Chondrocyte (in vitro differentiated cells): ENCODE data around the gene KAT6B. TPM values are rescaled to one million over a fixed set of nuclear protein-coding genes. Genes with fewer than 3 reads are reported as not detected.

Experiments used
- DNase-seq: peaks from one replicate; pipeline ENCODE4 v3.0.0; 2021; ENCODE audit warnings: mixed read lengths, low spot score
- H3K27ac Mint-ChIP-seq: one replicate; pipeline ENCODE4 v1.8.0; 2021; ENCODE audit warnings: mild to moderate bottlenecking, moderate library complexity, mixed read lengths; ENCODE audit not compliant: unreplicated experiment
- H3K27me3 Mint-ChIP-seq: 2 replicates; pipeline ENCODE4 v1.8.0; 2021; ENCODE audit warnings: low read depth, mixed read lengths
- H3K36me3 Mint-ChIP-seq: 2 replicates; pipeline ENCODE4 v1.8.0; 2021; ENCODE audit warnings: low read depth, mixed read lengths
- H3K4me1 Mint-ChIP-seq: 2 replicates; pipeline ENCODE4 v1.8.0; 2021; ENCODE audit warnings: low read depth, mild to moderate bottlenecking, mixed read lengths
- H3K4me3 Mint-ChIP-seq: one replicate; pipeline ENCODE4 v1.8.0; 2021; ENCODE audit warnings: mild to moderate bottlenecking, moderate library complexity, mixed read lengths; ENCODE audit not compliant: unreplicated experiment
- H3K9me3 Mint-ChIP-seq: 2 replicates; pipeline ENCODE4 v1.8.0; 2021; ENCODE audit warnings: low read depth, mixed read lengths
- total RNA-seq: library from RNA; stranded (reverse); gene quantifications from 3 replicates; pipeline ENCODE4 v1.2.1, GENCODE V29; 2021
- TF ChIP-seq, protein P1 (sequence below): fragments of 200-600 bp; sonication (generic); IDR thresholded peaks from 2 replicates; pipeline ENCODE4 v1.5.0; 2021; ENCODE audit warnings: antibody characterized with exemption, mild to moderate bottlenecking, moderate library complexity

Gene KAT6B
- total RNA-seq, 1 donor from 2014 or later: 20.8 TPM

DNA sequence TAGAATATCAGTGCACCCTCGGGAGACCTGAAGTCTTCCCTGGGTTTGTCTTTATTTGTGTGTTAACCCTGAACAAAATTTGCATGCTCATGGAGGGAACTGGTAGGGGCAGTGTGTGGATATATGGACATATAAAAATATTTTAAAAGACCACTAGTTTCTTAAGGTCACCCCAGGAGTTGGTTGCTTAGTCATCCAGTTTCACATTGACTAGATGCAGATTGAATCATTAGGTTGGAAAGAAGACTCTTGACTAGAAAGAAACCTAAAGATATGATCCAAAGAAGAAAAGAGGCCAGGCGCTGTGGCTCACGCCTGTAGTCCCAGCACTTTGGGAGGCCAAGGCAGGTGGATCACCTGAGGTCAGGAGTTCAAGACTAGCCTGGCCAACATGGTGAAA, 137.1 kb downstream of the KAT6B start:
- peaks cover 10% of the 10 kb centered on the region for H3K4me1 Mint-ChIP-seq
- H3K27me3 Mint-ChIP-seq: no peaks in the 10 kb centered on the region
- H3K4me3 Mint-ChIP-seq: no peak overlapping the region
- peaks cover 3% of the 10 kb centered on the region for H3K36me3 Mint-ChIP-seq
- no peak overlapping the region for H3K27ac Mint-ChIP-seq
- no peaks in the 10 kb centered on the region for H3K9me3 Mint-ChIP-seq
- TF ChIP-seq, protein P1, sequence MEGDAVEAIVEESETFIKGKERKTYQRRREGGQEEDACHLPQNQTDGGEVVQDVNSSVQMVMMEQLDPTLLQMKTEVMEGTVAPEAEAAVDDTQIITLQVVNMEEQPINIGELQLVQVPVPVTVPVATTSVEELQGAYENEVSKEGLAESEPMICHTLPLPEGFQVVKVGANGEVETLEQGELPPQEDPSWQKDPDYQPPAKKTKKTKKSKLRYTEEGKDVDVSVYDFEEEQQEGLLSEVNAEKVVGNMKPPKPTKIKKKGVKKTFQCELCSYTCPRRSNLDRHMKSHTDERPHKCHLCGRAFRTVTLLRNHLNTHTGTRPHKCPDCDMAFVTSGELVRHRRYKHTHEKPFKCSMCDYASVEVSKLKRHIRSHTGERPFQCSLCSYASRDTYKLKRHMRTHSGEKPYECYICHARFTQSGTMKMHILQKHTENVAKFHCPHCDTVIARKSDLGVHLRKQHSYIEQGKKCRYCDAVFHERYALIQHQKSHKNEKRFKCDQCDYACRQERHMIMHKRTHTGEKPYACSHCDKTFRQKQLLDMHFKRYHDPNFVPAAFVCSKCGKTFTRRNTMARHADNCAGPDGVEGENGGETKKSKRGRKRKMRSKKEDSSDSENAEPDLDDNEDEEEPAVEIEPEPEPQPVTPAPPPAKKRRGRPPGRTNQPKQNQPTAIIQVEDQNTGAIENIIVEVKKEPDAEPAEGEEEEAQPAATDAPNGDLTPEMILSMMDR: no peak
- DNase-seq: no peak

DNA sequence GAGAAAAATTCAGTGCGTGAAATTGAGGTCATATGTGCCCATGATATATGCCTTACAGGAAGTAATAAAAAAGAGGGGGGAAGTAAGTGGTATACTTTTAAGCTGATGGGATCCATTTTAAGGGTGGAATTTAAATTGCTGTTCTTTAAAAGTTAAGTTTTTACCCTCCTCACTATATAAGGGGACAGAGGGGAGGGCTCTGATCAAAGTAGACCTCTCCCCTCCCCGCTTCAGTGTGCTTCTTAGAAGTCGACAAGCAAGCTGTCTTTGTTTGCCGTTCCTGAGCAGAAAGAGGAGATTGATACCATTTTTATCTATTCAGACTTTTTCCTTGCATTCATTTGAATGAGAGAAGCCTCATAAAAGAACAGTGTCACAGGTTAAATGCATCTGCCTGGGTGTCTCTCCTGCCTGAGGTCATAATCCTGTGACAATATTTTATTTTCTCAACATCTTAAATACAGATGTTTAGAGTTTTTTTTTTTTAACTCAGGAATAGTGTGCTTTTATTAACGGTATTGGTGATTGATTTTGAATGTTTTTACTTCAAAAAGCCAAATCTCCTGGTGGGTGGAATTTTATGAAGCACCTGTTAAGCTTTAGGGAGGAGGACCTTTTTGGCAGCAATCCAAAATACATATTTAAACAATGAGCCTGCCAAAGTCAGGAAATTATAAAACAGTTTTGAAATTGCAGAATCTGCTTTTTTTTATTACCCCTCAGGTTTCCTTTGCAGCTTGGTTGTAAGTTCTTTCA, 141.7 kb downstream of the KAT6B start:
- peaks cover 22% of the 10 kb centered on the region for H3K4me1 Mint-ChIP-seq
- no peak overlapping the region for H3K4me3 Mint-ChIP-seq
- no peak overlapping the region for H3K27ac Mint-ChIP-seq
- TF ChIP-seq, protein P1: no peak
- no peaks in the 10 kb centered on the region for H3K9me3 Mint-ChIP-seq
- DNase-seq: no peak
- H3K36me3 Mint-ChIP-seq: peaks cover 3% of the 10 kb centered on the region
- no peaks in the 10 kb centered on the region for H3K27me3 Mint-ChIP-seq

DNA sequence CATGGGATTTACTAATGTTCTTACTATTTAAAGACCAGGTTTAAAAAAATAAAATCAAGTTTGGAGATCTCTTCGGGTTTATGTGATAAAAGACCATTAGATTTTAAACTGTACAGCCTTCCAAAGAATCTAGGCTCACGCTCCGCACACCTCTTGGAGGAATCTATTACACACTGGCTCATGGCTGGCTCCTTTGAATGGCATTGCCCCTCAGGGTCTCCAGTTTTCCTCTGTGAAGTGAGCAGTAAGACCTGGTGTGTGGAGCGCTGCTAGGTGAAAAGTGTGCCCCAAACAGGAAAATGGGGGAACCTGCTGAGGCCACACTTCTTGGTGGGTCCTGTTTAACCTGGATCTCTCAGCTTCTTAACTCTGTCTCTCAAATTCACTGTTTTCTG, 142.3 kb downstream of the KAT6B start:
- Mint-ChIP-seq H3K9me3 (no peaks in the 10 kb centered on the region), H3K4me1 (peaks cover 22% of the 10 kb centered on the region), H3K36me3 (peaks cover 3% of the 10 kb centered on the region), H3K27me3 (no peaks in the 10 kb centered on the region), H3K27ac (no peak overlapping the region), H3K4me3 (no peak overlapping the region)
- TF ChIP-seq, protein P1: no peak
- DNase-seq: no peak

DNA sequence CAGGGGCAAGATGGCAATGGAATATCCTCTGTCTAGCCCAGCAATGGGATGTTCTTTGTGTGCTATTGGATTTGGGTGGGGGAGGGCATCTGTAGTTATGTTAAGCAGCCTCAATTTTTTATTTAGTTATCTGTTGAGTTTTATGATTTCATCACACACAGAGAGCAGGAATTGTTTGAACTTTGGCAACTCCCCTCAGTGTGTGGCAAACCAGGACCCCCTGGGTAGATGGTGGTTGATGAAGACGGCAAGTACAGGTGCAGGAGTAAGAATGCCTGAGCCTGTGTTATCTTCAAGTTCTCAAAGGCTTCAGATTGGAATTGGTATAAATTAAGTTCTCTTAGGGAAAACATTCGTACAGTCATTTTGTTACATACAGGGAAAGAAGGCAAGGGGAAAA, 142.7 kb downstream of the KAT6B start:
- Mint-ChIP-seq H3K36me3 (peaks cover 3% of the 10 kb centered on the region), H3K9me3 (no peaks in the 10 kb centered on the region), H3K4me3 (no peak overlapping the region), H3K4me1 (peaks cover 22% of the 10 kb centered on the region), H3K27ac (no peak overlapping the region), H3K27me3 (no peaks in the 10 kb centered on the region)
- DNase-seq: no peak
- TF ChIP-seq, protein P1: no peak

DNA sequence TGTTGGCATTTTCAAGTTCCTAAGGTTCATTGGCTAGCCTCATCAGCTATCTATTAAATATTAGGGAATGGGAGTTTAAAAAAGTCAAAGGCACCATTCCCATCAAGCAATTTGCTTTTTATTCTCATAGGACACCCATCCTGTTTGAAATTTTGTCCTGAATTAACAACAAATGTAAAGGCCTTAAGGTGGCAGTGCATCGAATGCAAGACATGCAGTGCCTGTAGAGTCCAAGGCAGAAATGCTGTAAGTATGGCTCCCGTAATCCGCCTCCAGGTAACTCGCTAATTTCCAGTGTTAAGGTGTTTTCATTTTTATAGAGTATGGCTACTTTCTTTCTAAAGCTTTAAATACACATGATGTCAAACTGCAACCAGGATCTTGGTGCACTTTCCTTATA, 143.1 kb downstream of the KAT6B start:
- TF ChIP-seq, protein P1: no peak
- H3K36me3 Mint-ChIP-seq: peaks cover 3% of the 10 kb centered on the region
- no peak overlapping the region for H3K27ac Mint-ChIP-seq
- H3K27me3 Mint-ChIP-seq: no peaks in the 10 kb centered on the region
- no peak overlapping the region for H3K4me3 Mint-ChIP-seq
- H3K9me3 Mint-ChIP-seq: no peaks in the 10 kb centered on the region
- DNase-seq: no peak
- peaks cover 22% of the 10 kb centered on the region for H3K4me1 Mint-ChIP-seq
